C1 segment of cervical spinal cord (tissue), 14 donors: ENCODE measurements around the gene MLIP.
A peak's percentile ranks its signal among the peaks of the same experiment; 100 is the strongest.
"Not testable (repeated sequence)": the region's sequence is repeated elsewhere in the genome, so short reads cannot be mapped to it uniquely, and the experiment has no call there.

Experiments used
- DNase-seq, 14 donors: peaks; one replicate each; lab custom pipeline; 2025; lab: John Stamatoyannopoulos, UW

MLIP gene, protein sequence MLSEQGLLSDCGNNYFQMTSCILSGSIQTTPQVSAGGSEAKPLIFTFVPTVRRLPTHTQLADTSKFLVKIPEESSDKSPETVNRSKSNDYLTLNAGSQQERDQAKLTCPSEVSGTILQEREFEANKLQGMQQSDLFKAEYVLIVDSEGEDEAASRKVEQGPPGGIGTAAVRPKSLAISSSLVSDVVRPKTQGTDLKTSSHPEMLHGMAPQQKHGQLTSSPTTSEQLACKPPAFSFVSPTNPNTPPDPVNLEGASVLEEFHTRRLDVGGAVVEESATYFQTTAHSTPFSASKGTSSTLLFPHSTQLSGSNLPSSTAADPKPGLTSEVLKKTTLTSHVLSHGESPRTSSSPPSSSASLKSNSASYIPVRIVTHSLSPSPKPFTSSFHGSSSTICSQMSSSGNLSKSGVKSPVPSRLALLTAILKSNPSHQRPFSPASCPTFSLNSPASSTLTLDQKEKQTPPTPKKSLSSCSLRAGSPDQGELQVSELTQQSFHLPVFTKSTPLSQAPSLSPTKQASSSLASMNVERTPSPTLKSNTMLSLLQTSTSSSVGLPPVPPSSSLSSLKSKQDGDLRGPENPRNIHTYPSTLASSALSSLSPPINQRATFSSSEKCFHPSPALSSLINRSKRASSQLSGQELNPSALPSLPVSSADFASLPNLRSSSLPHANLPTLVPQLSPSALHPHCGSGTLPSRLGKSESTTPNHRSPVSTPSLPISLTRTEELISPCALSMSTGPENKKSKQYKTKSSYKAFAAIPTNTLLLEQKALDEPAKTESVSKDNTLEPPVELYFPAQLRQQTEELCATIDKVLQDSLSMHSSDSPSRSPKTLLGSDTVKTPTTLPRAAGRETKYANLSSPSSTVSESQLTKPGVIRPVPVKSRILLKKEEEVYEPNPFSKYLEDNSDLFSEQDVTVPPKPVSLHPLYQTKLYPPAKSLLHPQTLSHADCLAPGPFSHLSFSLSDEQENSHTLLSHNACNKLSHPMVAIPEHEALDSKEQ

DNA sequence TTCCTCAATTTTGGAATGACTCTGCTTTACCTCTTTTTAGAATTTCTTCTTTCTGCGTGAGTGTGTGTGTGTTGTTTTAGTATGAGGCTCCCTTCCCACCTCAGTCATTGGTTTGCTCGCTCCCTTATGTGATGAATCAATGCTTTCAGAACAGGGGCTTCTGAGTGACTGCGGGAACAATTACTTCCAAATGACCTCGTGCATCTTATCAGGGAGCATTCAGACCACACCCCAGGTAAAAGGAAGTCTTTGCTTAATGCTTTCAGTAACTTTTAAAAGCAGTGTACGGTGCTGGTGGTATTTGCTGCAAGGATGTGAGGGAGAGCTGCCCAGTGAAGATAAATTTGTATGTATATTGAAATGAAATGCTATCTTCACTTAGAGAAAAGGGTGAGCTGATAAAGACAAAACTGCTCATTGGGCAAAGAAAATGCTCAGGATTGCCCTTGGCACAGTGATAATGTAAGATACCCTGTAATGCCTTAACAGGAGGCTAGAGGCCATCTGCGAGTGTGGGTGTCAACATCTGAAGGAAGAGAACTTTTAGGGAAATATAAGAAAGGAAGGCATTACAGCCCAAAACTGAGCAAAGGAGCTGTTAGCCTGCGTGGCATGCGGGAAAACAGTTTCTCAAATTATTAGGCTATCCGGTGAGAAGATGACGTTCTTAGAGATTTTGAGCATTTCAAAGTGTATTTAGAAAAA is at the start of gene MLIP:
TSS of gene MLIP (plus strand) at position 103 of the 705 bp plus-strand sequence. CDS start at position 140, 37 bp downstream.
- no peak for DNase-seq

DNA sequence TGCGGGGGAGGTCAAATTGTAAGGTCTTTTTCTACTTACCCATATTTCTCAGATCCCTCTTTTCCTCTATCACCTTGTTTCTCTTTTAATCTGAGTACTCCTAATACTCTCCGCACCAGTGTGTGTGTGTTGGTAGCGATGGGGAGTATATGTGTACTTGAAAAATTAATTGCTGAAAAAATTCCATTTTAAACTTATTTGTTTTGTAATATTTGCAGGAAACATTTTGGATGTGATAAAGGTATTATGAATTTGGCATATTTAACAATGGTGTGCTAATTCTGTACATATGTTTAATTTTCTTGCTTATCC is 48.1 kb upstream of the MLIP start:
- DNase-seq, result no peak

DNA sequence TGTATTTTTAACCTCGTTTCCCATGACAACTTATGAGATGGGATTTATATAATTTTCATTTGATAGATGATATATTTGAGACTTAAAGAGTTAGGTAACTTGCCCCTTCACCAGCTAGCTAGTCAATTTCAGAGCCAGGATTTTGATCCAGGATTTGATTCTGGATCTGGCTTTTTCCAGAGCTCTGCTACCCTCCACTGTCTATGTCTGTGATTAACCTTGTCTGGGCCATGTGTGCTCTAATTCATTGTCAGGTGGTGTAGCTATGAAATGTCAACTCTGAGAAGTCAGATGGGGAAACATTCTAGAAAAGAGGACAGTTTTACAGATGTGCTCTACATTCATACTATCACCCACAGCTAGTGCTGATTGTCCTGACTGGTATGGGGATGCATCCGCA is 42.5 kb upstream of the MLIP start:
- DNase-seq, result no peak

DNA sequence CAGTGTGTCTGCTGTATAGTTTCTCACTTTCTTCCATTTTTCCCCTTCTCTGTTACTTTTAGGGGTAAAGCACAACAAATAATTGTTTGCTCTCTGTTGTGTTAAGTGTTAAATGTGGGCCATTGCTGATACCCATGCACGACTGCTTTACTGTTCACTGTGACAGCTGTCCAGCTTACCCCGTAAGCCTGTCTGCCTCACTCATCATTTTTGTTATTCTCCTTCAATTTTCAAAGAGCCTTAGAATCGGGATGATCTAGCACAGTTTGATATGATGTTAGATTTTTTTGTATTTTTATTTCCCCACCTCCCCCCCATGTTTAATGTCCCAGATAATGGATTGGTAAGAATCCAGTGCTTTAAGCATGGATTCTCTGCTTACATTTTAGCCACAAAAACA is 41.2 kb upstream of the MLIP start:
- DNase-seq, result no peak

DNA sequence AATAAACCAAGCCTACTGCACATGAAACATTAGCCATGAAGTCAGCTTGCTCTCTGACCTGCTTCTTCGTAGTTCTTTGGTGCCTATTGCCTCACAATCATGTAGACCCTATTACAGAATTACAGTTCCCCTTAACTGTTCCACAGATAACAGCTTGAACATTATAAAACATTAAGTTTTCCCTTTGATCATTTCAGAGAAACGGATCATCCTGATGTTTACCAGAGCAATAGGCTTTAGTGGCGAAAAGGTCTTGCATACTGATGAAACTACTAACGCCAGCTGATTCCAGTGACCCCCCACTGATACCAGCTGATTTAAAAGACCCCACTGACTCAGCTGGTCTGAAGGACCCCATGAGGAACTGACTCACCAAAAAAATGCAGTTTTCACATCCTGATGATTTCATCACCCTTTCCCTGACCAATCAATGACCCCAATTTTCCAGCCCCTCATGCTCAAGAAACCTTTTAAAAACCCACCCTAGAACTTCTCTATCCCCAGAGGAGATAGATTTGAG is 39.4 kb upstream of the MLIP start:
- no peak for DNase-seq

DNA sequence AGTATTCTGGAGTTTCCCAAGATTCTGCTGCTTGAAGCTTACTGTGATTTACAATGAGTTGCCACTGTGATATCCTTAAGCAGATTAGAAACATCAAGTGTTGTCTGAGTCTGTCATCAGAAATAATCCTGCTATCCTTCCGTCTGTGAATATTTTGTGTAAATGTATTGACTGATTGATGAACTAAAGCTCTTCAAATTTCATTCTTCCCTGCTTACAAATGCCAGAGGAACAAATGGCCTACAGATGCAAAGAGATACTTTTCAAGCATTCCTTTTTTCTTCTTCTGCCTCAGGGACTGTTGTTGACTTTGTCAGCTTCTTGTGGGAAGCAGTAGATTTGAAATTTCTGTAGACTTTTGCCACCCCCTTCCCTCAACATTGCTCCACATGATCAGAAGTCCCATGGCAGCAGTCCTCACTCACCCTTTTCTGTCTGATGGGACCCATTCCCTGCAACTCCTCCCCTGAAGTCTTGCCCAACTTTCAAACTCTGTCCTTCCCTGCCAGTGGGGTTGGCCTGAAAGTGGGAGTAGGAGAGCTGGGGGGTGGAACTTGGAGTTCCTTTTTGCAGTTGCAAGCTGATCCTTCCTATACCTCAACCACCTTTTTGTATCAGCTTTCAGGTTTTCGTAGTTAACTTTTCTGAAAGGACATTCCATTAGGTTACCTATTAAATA is 38.5 kb upstream of the MLIP start:
- no peak for DNase-seq

DNA sequence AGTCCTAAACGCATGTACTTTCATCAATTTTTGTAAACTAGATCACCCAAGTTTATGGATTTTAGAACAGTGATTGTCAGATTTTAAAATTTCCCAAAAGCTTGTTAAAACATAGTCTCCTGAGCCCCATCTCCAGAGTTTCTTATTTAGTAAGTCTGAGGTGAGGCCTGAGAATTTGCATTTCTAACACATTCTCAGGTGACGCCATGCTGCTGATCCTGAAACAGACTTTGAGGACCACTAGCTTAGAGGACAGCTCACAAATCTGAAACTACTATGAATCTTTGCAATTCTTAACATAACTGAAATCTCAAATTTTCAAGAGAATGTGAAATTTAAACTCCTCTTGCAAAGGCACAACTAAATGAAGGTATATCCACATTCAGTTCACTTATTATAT is 37.8 kb upstream of the MLIP start:
- DNase-seq, result no peak

DNA sequence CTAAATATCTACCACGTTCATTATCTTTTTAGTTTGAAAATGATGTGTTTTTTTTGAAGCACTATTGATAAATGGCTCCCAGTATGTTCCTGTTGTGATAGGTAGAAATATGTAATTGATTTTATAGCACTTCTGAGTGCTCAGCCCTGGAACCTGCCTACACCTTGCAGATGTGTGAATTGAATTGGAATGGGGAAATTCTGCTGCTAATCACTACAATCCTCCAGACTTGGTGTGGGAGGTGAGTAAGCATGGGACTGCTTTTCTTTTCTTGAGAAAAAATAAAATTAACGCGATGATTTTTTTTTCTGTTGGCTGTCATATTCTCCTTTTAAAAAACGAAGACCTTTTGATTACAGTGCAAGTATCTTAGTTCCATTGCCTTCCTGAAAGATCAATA is 37.1 kb upstream of the MLIP start:
- no peak for DNase-seq

DNA sequence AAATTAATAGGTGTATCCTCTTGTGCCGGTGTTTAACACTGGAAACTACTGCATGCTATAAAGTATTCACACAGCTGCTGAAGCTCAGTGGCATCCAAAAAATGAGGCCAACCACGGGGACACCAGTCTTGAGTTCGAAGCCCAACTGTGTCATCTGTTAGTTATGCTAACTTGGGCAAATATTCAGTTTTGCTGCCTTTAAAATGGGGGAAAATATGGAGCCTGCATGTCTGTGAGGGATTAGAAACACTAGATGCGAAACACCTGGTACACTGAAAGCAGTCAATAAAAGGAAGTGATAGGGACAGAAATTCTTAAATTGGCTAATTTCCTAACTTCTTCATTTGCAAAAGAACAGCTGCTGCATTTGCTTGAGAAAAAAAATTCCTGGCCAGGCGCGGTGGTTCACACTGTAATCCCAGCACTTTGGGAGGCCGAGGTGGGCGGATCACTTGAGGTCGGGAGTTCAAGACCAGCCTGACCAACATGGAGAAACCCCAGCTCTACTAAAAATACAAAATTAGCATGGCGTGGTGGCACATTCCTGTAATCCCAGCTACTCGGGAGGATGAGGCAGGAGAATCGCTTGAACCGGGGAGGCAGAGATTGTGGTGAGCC is 36.6 kb upstream of the MLIP start:
- no peak for DNase-seq

DNA sequence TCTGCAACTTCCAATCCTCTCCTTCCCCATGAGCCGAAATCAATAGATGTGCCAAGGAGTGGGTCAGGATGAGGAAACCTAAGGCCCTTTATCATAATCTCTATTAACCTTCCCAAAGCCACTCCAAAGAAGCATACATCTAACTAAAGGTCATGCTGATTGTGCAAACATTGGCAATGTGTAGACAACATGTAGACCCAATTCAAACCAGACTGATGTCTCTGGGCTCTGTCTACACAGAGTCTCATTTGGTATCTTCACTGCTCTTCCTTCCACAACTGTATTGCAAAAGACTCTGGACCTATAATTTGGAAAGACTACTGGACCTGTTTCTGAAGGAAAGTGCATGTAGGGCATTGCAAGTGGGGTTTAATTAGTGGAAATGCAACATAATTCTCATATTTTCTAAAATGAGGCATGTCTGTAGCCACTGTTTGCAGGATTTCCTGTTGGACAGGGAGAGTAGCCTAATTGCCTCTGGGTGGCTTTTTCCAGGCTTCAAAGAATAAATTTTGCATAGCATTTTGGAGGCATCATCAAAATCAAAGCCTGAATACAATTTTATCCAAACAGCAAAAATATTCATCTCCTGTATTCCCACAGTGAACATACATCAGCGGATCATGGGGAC is 35.0 kb upstream of the MLIP start:
- no peak for DNase-seq

DNA sequence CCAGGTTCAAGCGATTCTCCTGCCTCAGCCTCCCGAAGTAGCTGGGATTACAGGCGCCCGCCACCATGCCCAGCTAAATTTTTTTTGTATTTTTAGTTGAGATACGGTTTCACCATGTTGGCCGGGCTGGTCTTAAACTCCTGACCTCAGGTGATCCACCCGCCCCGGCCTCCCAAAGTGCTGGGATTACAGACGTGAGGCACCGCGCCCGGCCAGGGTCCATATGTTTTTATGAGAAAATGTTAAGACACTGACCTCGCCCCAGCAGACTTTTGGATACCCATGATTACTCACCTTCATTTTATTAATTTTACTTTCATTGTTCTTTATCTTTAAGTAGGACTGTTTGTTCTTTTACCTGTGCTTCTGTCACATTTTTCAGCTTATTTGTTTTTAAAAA is 29.7 kb upstream of the MLIP start:
- DNase-seq, result not testable (repeated sequence)

DNA sequence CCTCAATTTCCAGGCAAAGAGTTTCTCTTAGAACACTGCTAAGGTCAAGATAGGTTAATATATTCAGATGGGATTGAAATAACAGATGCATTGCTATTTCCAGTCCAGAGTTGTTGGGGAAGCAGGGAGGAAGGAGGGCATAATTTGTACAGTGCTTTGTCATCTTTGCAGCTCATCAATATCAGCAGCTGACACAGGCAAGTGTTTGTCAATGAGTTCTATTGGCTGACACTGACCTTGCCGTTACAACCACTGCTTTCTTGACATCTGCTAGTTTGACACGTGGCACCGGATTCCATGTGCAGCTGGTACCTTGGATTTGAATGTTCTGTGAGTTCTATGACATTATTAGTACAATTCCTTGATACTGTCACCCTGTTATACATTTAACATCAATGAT is 28.0 kb upstream of the MLIP start:
- DNase-seq, result no peak

DNA sequence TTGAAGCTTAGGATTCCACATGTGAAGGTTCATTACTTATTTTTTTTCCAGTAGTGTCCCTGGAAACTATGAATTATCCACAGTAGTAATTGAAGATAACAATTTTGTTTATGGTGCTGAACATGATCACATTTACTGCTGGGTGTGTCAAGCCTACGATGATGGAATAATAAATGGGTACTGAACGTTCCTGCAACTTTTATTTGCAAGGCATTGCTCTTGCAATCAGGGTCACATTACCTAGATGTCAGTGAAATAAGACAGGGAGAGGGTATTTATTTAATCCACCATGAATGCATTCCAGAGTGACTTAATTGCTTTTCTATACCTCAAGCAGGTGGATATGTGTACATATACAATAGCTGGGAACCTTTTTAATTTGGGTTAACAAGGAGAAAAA is 27.0 kb upstream of the MLIP start:
- DNase-seq, result no peak

DNA sequence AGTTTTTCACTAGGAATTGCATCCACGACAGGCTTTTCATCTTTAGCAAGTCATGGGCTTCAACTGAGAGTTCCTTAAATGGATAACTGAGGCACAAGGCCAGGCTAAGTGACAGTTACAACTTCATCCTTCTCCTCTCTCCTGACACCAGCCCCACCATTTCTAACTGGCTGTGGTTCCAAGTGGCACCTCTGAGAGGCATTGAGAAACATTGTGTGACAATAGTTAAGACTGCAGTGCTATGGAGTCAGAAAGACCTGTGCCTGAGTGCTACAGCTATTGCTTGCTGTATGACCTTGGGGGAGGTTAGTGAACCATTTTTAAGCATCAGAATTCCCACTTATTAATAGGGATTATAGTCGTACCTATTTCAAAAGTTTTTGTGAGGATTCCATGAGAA is 26.2 kb upstream of the MLIP start:
- no peak for DNase-seq

DNA sequence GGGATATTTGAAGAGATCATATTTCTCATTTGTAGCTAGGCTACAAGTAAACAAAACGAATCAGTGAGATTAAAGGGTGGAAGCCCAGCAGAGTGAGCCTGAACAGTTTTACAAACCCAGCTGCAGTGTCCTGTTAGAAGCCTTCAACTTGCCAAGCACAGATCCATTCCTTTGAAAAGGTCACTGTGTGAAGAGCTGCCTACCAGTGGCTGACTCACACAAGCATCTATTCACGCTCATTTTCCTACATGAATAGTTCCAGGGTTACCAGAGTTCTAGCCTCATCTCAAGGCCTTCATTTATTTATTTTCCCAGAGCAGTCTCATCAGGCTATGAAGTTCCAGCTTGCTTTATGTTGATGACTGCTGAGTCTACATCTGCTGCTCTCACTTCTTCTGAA is 25.7 kb upstream of the MLIP start:
- peak in 5 of 14 donors; percentile 2 to 8 (median 4) for DNase-seq

DNA sequence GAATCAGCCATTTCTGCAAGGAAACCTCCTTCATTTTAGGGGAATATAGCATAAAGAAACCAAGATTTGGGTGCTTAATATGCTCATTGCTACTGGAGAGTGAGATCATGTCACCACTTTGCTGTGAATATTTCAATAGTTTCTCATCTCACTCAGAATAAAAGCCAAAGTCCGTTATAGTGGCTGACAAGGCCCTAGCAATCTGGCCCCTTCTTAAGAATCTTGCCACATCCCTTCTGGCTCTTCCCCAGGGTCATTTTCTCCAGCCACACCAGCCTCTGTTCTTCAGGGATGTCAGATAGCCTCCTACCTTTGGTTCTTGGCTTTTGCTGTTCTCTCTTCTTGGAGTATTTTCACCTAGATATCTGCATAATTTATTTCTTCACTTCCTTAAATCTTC is 24.8 kb upstream of the MLIP start:
- no peak for DNase-seq

DNA sequence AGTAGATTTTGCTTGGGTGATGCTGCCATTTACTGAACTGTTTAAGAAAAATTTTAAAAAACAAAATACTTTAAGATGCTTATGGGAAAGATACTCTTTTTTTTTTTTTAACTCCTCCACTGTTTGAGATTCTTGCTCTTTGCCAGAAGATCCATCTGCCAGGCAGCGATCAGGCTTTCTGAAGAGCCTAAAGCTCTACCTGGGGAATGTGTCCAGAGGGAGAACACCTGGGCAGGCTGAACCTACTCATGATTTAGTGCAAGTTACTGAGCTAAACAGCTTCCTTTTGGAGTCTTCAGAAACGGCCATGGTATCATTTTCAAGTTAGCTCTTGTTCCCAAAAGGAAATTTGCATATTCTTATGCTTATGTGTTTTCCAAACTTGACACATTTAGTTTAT is 23.5 kb upstream of the MLIP start:
- no peak for DNase-seq

DNA sequence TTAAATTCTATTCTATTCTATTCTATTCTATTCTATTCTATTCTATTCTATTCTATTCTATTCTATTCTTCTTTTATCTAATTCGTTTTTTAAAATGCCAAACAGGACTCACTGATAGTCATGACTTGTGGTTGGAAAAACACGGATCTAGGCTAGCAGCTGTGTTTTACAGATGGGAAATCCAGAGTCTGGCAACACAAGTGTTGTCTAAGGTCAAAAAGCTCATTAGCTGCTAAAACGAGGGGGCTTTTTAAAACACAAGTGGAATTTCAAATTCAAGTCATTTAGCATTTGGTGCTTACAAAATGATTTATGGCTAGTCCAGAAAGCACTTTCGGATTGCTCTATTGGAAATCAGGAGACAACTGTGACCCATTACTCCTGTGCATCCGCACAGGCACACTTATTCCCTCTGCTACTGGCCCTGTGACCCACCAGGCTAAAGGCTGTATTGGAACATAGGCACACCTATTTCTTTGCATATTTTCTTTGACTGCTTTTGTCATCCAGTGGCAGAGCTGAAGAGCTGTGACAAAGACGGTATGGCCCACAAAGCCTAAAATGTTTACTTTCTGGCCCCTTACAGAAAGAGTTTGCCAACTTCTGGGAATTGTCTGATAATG is 17.8 kb upstream of the MLIP start:
- no peak for DNase-seq

DNA sequence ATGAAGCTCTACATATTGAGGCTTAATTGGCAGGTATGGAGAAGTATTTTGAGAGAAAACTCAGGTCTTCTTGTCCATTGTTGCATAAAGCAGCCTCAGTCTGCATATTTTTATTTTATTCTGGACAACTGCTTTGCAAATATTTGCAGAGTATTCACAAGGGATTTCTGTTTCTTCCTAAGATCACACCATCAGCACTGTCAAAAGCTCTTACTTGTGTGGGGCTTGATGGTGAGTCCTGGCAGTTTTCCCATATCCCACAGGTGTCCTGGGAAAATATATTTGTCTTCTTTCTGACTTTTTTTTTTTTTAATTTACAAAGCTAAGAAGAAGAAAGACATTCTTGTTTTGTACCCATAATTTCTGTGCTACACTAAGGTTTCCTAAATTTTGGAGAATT is 16.9 kb upstream of the MLIP start:
- DNase-seq, result no peak

DNA sequence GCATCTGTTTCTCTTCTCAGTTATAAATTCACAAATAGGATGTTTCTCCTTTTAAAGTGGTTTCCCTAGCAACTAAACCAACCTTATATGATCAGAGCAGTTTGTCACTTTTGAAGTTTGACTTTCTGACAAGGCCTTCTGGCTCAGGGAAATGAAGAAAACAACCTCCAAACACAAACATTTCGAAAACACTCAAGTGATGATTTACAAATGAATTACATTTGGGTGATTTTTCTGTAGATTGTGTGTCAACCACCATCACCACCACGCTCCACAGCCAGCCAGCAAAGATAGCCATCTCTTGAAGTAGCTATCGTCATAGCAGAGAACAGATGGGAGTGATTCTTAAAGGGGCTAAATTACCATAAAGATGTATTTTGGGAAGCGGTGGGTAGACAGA is 16.5 kb upstream of the MLIP start:
- no peak for DNase-seq
